ENCODE measurements around the gene TRIM31.

- TF ChIP-seq EZH2phosphoT487 (IDR thresholded peaks at IDR 0.05; ENCODE audit: borderline replicate concordance, low read length) = no peak
- TF ChIP-seq, protein P1, sequence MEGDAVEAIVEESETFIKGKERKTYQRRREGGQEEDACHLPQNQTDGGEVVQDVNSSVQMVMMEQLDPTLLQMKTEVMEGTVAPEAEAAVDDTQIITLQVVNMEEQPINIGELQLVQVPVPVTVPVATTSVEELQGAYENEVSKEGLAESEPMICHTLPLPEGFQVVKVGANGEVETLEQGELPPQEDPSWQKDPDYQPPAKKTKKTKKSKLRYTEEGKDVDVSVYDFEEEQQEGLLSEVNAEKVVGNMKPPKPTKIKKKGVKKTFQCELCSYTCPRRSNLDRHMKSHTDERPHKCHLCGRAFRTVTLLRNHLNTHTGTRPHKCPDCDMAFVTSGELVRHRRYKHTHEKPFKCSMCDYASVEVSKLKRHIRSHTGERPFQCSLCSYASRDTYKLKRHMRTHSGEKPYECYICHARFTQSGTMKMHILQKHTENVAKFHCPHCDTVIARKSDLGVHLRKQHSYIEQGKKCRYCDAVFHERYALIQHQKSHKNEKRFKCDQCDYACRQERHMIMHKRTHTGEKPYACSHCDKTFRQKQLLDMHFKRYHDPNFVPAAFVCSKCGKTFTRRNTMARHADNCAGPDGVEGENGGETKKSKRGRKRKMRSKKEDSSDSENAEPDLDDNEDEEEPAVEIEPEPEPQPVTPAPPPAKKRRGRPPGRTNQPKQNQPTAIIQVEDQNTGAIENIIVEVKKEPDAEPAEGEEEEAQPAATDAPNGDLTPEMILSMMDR (IDR thresholded peaks at IDR 0.05; ENCODE audit: low read depth, low read length, poor library complexity, severe bottlenecking) = no peak
Observed at GRCh38 chr6:30160785-30161531, 48.1 kb upstream of the TRIM31 start, which contains the start of gene TRIM10.

Measured in DOHH2 (cell line).